Endothelial cell (in vitro differentiated cells): Measurements from ENCODE around the gene MYO3A. TPM values are rescaled to one million over a fixed set of nuclear protein-coding genes. Genes with fewer than 3 reads are reported as not detected.

Experiments used
- DNase-seq: peaks from one replicate; pipeline ENCODE4 v3.0.0; 2021; ENCODE audit warnings: low spot score
- H3K27ac Mint-ChIP-seq: one replicate; pipeline ENCODE4 v1.8.0; 2021; ENCODE audit warnings: mixed read lengths, inconsistent platforms; ENCODE audit not compliant: unreplicated experiment
- H3K27me3 Mint-ChIP-seq: one replicate; pipeline ENCODE4 v1.8.0; 2021; ENCODE audit warnings: mild to moderate bottlenecking, moderate library complexity, mixed read lengths, inconsistent platforms; ENCODE audit not compliant: unreplicated experiment
- H3K36me3 Mint-ChIP-seq: one replicate; pipeline ENCODE4 v1.8.0; 2021; ENCODE audit warnings: mild to moderate bottlenecking, low read depth, mixed read lengths, inconsistent platforms; ENCODE audit not compliant: unreplicated experiment
- H3K4me1 Mint-ChIP-seq: one replicate; pipeline ENCODE4 v1.8.0; 2021; ENCODE audit warnings: mild to moderate bottlenecking, mixed read lengths, inconsistent platforms; ENCODE audit not compliant: unreplicated experiment
- H3K4me3 Mint-ChIP-seq: one replicate; pipeline ENCODE4 v1.8.0; 2021; ENCODE audit warnings: mild to moderate bottlenecking, mixed read lengths, inconsistent platforms; ENCODE audit not compliant: unreplicated experiment
- H3K9me3 Mint-ChIP-seq: one replicate; pipeline ENCODE4 v1.8.0; 2021; ENCODE audit warnings: mixed read lengths, inconsistent platforms; ENCODE audit not compliant: unreplicated experiment
- total RNA-seq: library from RNA; stranded (reverse); fragmentation: NEBNext Ultra II Directional; extraction: Animal tissue kit (Norgen Biotek cat#: 25700); gene quantifications from one replicate; pipeline ENCODE4 v1.2.1, GENCODE V29; 2021; ENCODE audit not compliant: unreplicated experiment
- TF ChIP-seq, protein P1 (sequence below): fragments of 200-600 bp; sonication (generic); IDR thresholded peaks from one replicate; pipeline ENCODE4 v1.5.0; 2021; ENCODE audit warnings: antibody characterized with exemption; ENCODE audit not compliant: unreplicated experiment

MYO3A gene
- total RNA-seq, 1 donor from 2014 or later, result 11.4 TPM

DNA sequence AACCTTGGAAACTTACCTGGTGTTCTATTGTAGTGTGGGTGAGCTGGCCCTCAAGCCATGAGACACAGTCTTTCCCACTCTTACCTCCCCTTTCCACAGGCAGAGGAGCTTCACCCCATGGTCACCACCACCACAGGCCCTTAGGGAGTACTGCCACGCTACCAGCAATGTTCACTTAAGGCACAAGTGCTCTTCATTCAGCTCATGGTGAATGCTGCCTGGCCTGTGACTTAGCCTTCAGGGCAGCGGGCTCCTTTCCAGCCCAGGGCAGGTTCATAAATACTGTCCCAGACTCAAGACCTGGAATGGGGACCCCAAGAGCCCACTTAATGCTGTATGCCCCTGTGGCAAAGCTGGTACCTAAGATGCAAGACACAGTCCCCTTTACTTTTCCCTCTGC, 109.4 kb downstream of the MYO3A start:
- Mint-ChIP-seq H3K4me1 (peaks cover 7% of the 10 kb centered on the region), H3K4me3 (no peak overlapping the region), H3K36me3 (peaks cover under 1% of the 10 kb centered on the region), H3K27ac (no peak overlapping the region), H3K27me3 (peaks cover 1% of the 10 kb centered on the region), H3K9me3 (no peaks in the 10 kb centered on the region)
- DNase-seq, result no peak
- TF ChIP-seq, protein P1, sequence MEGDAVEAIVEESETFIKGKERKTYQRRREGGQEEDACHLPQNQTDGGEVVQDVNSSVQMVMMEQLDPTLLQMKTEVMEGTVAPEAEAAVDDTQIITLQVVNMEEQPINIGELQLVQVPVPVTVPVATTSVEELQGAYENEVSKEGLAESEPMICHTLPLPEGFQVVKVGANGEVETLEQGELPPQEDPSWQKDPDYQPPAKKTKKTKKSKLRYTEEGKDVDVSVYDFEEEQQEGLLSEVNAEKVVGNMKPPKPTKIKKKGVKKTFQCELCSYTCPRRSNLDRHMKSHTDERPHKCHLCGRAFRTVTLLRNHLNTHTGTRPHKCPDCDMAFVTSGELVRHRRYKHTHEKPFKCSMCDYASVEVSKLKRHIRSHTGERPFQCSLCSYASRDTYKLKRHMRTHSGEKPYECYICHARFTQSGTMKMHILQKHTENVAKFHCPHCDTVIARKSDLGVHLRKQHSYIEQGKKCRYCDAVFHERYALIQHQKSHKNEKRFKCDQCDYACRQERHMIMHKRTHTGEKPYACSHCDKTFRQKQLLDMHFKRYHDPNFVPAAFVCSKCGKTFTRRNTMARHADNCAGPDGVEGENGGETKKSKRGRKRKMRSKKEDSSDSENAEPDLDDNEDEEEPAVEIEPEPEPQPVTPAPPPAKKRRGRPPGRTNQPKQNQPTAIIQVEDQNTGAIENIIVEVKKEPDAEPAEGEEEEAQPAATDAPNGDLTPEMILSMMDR, result no peak

DNA sequence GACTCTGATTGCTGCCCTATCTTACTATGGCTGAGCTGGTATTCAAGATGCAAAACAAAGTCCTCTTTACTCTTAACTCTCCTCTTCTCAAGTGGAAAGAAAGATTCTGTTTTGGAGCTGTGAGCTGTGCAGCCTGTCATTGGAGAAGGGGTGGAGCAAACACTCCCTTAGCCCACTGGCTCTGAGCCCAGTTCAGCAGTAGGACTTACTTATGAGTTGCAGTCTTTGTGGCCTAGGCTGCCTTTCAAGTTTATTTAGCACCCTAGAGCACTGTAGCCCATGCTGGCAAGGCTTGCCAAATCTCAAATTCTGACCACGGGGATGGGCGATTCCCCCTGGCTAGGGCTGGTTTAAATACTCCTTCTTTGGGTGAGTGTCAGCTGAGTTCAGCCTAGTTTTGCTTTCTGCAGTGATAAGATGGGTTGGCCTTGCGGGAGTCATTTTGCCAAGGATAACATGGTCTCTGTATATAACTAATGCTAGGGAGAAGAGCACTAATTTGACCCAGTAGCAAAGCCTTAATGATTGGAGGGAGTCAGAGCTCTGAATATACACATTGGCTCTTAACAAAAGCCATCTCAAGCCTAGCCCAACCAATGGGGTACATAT, 110.2 kb downstream of the MYO3A start:
- no peaks in the 10 kb centered on the region for H3K9me3 Mint-ChIP-seq
- H3K27ac Mint-ChIP-seq, result no peak overlapping the region
- no peak for DNase-seq
- peaks cover 1% of the 10 kb centered on the region for H3K27me3 Mint-ChIP-seq
- H3K4me1 Mint-ChIP-seq, result peaks cover 7% of the 10 kb centered on the region
- TF ChIP-seq, protein P1, result no peak
- no peak overlapping the region for H3K4me3 Mint-ChIP-seq
- no peaks in the 10 kb centered on the region for H3K36me3 Mint-ChIP-seq

DNA sequence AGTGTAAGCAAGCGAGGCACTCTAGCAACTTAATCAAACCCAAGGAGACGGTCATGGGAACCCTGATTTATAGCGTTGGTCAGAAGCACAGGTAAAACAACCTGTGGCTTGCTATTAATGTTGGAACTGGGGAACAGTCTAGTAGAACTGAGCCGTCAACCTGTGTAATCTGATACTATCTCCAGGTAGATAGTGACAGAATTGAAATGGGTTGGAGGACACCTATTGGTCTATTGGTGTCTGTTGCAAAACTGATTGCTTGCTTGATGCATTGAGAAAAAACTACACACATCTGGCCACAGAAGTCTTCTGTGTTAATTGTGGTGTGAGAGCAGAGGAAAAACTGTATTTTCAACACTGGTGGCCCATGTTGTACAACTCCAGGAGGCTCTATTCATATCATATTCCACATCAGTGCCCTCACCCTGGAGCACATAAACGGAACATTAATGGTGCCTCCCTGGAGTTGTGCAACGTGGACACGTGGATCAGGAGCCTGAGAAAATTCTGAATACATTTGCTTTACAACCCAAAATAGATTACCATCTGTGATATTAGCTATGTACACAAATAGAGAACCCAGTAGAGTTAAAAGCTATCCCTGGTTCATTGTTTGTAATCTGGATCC, 112.2 kb downstream of the MYO3A start:
- no peak for DNase-seq
- Mint-ChIP-seq H3K27ac (no peak overlapping the region), H3K9me3 (no peaks in the 10 kb centered on the region), H3K4me3 (no peak overlapping the region), H3K4me1 (peaks cover 7% of the 10 kb centered on the region), H3K27me3 (peaks cover 1% of the 10 kb centered on the region), H3K36me3 (no peaks in the 10 kb centered on the region)
- TF ChIP-seq, protein P1, result no peak

DNA sequence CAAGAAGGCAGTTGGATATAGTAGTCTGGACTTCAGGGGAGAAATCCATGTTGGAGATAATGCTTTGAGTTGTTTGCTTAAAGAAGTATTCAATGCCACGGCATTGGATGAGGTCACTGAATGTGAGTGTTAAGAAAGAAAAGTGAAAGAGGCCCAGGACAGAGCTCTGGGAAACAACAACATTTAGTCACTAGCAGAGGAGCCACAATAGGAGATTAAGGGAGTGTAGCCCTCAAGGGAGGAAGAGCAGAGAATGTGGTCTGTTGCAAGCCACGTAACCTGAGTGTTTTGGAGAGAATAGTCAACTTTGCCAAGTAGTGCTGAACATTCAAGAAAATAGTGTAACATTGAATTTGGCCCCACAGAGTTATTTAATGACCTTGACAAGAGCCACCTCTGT, 114.7 kb downstream of the MYO3A start:
- no peaks in the 10 kb centered on the region for H3K4me1 Mint-ChIP-seq
- H3K27me3 Mint-ChIP-seq, result no peaks in the 10 kb centered on the region
- no peaks in the 10 kb centered on the region for H3K36me3 Mint-ChIP-seq
- TF ChIP-seq, protein P1, result no peak
- DNase-seq, result no peak
- no peak overlapping the region for H3K27ac Mint-ChIP-seq
- no peaks in the 10 kb centered on the region for H3K9me3 Mint-ChIP-seq
- H3K4me3 Mint-ChIP-seq, result no peak overlapping the region

DNA sequence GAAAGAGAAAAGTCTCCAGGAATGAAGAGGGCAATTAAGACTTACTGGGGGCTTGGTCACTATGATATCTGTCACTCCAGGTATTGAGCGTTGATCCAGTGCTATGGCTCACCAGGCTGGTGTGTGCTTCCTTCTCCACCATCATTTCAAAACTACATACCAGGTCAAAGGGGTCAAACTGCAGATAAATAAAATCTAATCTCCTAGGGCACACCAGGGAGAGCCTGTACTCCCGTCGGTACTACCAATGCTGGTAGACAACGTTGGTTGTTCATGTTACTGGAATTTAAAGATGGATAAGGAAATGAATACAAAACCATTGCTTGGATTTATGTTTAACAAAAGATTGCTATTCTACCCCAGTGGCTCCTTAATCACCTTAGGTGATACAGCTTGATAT, 118.3 kb downstream of the MYO3A start:
- H3K4me1 Mint-ChIP-seq, result no peaks in the 10 kb centered on the region
- no peak for DNase-seq
- H3K36me3 Mint-ChIP-seq, result no peaks in the 10 kb centered on the region
- no peak overlapping the region for H3K4me3 Mint-ChIP-seq
- TF ChIP-seq, protein P1, result no peak
- H3K27ac Mint-ChIP-seq, result no peak overlapping the region
- no peaks in the 10 kb centered on the region for H3K27me3 Mint-ChIP-seq
- H3K9me3 Mint-ChIP-seq, result no peaks in the 10 kb centered on the region
